NCI-H1092 treated with DMSO at 0.1 percent for 48 hours (cell line): ENCODE data around the gene GSTK1.

Source experiments
- DNase-seq: peaks from one replicate; lab custom pipeline; 2025; lab: John Stamatoyannopoulos, UW

GSTK1 gene

DNA sequence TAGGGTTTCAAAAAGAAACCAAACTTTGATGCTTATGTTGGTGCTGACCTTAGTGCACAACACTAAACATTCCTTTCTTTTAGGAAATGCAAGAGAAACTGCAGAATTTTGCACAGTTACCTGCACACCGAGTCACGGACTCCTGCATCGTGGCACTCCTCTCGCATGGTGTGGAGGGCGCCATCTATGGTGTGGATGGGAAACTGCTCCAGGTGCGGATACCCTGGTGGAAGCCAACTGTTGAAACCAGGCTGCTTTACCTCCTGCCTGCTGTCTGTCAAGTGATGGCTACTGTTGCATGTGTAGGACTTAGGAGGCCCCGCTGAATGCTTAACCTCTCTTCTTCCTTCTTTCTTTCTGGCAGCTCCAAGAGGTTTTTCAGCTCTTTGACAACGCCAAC is 36.6 kb downstream of the GSTK1 start:
- peak; percentile 20 for DNase-seq

DNA sequence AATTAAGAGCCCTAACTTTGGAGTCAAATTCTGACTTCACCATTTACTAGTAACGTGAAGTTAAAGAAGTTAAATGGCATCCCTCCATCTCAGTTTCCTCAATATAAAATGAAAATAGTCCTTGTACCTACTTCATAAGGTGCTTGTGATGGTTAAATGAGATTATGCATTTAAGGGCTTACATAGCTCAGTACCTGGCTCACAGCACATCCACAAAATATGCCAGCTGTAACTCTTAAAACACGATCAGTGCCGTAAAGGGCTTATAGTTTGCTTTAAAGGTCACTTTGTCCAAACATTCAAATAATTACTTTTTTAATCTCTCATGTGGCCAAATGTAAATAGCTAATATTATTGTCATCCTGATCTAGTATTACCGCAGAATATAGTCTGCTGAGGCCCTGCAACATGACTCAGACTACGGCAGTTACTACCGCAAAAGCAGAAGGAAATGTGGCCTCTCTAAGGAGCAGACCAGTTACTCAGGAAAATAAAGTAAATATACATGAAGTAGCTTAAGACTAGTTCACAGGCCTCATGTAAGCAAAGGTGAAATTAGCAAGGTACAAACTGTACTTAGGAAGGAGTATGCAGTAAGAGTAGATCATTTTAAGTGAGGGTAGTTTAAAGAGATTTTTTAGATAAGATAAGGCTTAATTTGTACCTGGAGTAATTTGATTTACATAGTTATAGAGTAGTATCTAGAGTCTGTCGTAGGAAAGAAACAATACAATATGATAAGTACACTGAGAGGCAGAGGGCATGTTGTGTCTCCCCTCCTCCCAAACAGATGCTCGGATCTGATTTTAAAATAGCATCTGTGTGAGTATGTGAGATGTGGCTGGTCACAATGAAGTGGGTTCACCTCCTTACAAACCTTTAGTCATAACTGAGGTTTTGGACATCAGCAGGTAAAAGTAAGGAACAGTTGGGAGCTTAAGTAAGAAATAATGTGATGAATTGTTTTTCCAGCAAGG is 38.0 kb downstream of the GSTK1 start:
- no peak for DNase-seq

DNA sequence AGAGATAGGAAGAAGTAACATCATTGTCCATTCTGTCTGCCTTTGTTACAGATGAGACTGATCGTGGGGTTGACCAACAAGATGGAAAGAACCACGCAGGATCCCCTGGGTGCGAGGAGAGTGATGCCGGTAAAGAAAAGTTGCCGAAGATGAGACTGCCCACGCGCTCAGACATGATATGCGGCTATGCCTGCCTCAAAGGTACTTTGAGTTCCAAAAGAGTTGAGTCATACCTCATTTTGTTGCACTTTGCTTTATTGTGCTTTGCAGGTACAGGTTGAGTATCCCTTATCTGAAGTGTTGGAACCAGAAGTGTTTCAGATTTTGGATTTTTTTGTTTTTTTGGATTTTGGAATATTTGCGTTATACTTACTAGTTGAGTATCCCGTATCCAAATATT is 40.5 kb downstream of the GSTK1 start:
- DNase-seq: no peak

DNA sequence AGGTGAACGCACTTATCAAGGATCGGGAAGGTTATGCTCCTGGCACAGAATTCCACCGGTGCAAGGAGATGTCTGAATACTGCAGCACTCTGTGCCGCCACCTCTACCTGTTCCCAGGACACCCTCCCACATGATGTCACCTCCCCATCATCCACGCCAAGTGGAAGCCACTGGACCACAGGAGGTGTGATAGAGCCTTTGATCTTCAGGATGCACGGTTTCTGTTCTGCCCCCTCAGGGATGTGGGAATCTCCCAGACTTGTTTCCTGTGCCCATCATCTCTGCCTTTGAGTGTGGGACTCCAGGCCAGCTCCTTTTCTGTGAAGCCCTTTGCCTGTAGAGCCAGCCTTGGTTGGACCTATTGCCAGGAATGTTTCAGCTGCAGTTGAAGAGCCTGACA is 41.7 kb downstream of the GSTK1 start:
- DNase-seq: no peak

DNA sequence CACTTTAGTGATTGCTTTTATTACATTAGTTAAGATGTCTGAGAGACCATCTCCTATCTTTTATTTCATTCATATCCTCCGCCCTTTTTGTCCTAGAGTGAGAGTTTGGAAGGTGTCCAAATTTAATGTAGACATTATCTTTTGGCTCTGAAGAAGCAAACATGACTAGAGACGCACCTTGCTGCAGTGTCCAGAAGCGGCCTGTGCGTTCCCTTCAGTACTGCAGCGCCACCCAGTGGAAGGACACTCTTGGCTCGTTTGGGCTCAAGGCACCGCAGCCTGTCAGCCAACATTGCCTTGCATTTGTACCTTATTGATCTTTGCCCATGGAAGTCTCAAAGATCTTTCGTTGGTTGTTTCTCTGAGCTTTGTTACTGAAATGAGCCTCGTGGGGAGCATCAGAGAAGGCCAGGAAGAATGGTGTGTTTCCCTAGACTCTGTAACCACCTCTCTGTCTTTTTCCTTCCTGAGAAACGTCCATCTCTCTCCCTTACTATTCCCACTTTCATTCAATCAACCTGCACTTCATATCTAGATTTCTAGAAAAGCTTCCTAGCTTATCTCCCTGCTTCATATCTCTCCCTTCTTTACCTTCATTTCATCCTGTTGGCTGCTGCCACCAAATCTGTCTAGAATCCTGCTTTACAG is 42.3 kb downstream of the GSTK1 start:
- DNase-seq: peak; percentile 11

DNA sequence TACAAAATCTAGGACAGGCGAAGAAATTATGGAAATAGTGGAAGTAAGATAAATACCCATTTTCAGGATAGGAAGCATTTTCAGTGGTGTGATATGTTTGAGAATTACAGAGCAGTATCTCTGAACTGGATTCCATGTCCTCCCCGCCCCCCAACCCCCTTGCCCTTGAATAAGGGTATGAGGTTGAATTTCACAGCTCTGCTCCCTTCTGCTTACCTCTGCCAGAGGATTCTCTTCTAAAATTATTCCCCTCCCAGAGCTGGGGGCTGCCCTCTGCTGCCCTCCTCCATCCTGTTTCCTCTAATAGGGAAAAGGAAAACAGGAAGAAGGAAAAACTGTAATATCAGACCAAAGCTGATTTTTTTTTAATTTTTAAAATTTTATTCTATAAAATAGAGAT is 45.4 kb downstream of the GSTK1 start:
- DNase-seq: no peak

DNA sequence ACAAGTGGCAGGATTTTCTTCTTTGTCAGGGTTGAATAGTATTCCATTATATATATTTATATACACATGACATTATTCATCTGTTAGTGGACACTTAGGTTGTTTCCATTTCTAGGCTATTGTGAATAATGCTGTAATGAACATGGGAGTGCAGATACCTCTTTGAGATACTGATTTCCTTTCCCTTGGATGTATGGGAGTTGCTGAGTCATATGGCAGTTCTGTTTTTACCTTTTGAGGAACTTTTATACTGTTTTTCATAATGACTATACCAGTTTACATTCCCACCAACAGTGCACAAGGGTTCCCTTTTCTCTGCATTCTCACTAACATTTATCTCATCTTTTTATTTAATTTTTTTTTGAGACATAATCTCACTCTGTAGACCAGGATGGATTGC is 50.9 kb downstream of the GSTK1 start:
- no peak for DNase-seq

DNA sequence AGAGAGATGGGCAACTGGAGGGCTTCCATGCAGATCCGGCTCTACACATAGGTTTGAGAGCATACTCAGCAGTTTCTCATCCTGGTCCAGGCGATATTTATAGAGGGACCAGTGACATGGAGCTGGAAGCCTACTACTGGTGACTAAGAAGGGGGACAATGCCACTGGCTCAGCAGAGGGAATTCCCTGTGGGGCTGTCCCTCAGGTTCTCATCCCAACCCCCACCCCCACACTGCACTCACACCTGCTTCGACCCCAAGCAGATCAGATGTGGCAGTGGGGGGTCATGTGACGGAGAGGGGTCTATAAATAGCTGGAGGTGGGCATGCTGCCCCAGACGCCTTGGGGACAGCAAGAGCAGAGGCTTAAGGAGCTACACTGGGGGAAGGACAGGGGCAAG is 52.5 kb downstream of the GSTK1 start, which contains the start of gene CLCN1:
Gene CLCN1, plus strand, starts transcription at position 336 of the 400 bp plus-strand sequence. CDS start 102 bp downstream, outside the sequence.
- DNase-seq: no peak

DNA sequence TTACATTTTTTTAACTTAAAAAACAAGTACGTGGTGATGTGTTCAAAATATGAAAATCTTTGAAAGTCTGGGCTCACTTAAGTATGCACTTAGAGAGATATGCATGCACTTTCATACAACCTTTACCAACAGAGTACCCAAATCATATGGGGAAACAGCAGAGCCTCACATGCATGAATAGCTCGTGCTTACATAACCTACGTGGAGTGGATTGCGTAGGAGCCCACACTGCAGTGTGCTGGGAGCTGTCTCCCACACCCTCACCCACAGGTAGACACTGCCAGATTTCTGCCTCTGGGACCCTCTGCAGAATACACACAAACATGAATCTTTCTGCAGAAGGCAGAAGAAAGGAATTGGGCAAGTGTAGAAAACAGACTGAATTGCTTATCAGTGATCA is 53.3 kb downstream of the GSTK1 start:
- DNase-seq: no peak

DNA sequence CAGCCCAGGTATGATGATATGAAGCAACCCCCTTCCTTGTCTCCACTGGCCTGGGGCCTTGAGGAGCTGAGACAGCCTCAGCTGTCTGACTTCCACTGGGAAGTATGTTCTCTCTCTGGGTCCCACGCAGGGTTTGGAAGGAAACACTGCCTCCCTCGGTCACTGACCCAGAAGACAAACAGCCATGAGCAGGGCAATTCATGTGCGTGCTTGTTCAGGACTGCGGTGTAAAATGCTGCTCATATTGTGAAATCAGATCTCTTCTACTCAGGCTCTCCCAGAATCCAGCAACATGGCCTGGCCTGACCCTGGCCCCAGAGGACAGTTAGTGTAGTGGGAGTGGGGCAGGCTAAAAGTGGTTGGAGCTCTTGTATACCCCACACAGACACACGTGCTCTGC is 55.4 kb downstream of the GSTK1 start:
- DNase-seq: no peak
